OCI-LY7 (cell line): Measurements from ENCODE around the gene CLSTN1.

Experiments used
- CTCF ChIP-seq: fragments of 200-600 bp; sonication (generic); conservative IDR thresholded peaks from 2 replicates; pipeline ENCODE4 v1.5.1; 2014; ENCODE audit warnings: mild to moderate bottlenecking, antibody characterized with exemption, low read length, moderate library complexity, mixed read lengths
- EZH2phosphoT487 ChIP-seq: fragments of 200-600 bp; sonication (generic); IDR thresholded peaks from 2 replicates; pipeline ENCODE4 v1.6.1; 2018; ENCODE audit warnings: low read depth, borderline replicate concordance, mild to moderate bottlenecking, mixed run types, antibody characterized with exemption, low read length, moderate library complexity, mixed read lengths

- TF ChIP-seq CTCF (no peak), EZH2phosphoT487 (no peak)
These were observed 122.1 kb downstream of the CLSTN1 start for GRCh38 chr1:9701665-9702064.
